HEK293 (cell line): ENCODE results near the gene SVIL.

Experiments used
- CTCF ChIP-seq: fragments of 450-650 bp; formaldehyde crosslinking; IDR thresholded peaks from 2 replicates; pipeline ENCODE4 v1.5.1; 2016; ENCODE audit warnings: missing biosample characterization, missing genetic modification characterization
- MEIS1 ChIP-seq: sonication (generic); formaldehyde crosslinking; IDR thresholded peaks from 2 replicates; pipeline ENCODE4 v1.8.1; 2022; ENCODE audit warnings: missing genetic modification reagents, mild to moderate bottlenecking, borderline replicate concordance
- YY1 ChIP-seq: fragments of 450-650 bp; formaldehyde crosslinking; IDR thresholded peaks from 2 replicates; pipeline ENCODE4 v1.5.1; 2018; ENCODE audit warnings: missing biosample characterization, missing genetic modification characterization
- ZBTB17 ChIP-seq: fragments of 450-650 bp; formaldehyde crosslinking; IDR thresholded peaks from 2 replicates; pipeline ENCODE4 v1.5.1; 2016; ENCODE audit warnings: missing biosample characterization, missing genetic modification characterization
- ZNF138 ChIP-seq: fragments of 450-650 bp; formaldehyde crosslinking; IDR thresholded peaks from 2 replicates; pipeline ENCODE4 v1.5.1; 2016; ENCODE audit warnings: missing biosample characterization, missing genetic modification characterization, borderline replicate concordance
- ZNF266 ChIP-seq: fragments of 450-650 bp; formaldehyde crosslinking; IDR thresholded peaks from 2 replicates; pipeline ENCODE4 v1.5.1; 2016; ENCODE audit warnings: missing biosample characterization, missing genetic modification characterization, low read depth
- ZNF292 ChIP-seq: fragments of 450-650 bp; formaldehyde crosslinking; IDR thresholded peaks from 2 replicates; pipeline ENCODE4 v1.5.1; 2016; ENCODE audit warnings: low read depth, missing biosample characterization, missing genetic modification characterization, borderline replicate concordance
- ZNF473 ChIP-seq: fragments of 450-650 bp; formaldehyde crosslinking; IDR thresholded peaks from 2 replicates; pipeline ENCODE4 v1.5.1; 2017; ENCODE audit warnings: missing biosample characterization, missing genetic modification characterization
- ZNF624 ChIP-seq: fragments of 450-650 bp; formaldehyde crosslinking; IDR thresholded peaks from 2 replicates; pipeline ENCODE4 v1.5.1; 2017; ENCODE audit warnings: missing biosample characterization, missing genetic modification characterization
- TF ChIP-seq, protein P1 (sequence below): IDR thresholded peaks from 2 replicates; pipeline ENCODE4 v1.6.1; 2011; ENCODE audit warnings: mild to moderate bottlenecking, low read depth, low read length, borderline replicate concordance

GRCh38 chr10:29479081-29479925, 155.5 kb downstream of the SVIL start:
- TF ChIP-seq CTCF (tag by site-specific recombination) (no peak), ZNF266 (tag by site-specific recombination) (no peak), ZNF473 (tag by site-specific recombination) (no peak), ZBTB17 (tag by site-specific recombination) (no peak), ZNF624 (tag by site-specific recombination) (no peak), ZNF138 (tag by site-specific recombination) (no peak), YY1 (tag by site-specific recombination) (no peak), ZNF292 (tag by site-specific recombination) (no peak), MEIS1 (CRISPR knock-in tag) (no peak)
- TF ChIP-seq, protein P1, sequence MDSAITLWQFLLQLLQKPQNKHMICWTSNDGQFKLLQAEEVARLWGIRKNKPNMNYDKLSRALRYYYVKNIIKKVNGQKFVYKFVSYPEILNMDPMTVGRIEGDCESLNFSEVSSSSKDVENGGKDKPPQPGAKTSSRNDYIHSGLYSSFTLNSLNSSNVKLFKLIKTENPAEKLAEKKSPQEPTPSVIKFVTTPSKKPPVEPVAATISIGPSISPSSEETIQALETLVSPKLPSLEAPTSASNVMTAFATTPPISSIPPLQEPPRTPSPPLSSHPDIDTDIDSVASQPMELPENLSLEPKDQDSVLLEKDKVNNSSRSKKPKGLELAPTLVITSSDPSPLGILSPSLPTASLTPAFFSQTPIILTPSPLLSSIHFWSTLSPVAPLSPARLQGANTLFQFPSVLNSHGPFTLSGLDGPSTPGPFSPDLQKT, result no peak
